HepG2 (cell line): ENCODE measurements around the gene CHDH. TPM values are rescaled to one million over a fixed set of nuclear protein-coding genes. Genes with fewer than 3 reads are reported as not detected.

Experiments
- AHR ChIP-seq: IDR thresholded peaks from 2 replicates; pipeline ENCODE4 v1.6.1; 2018; ENCODE audit warnings: missing genetic modification reagents, missing compliant biosample characterization
- DNMT1 ChIP-seq: sonication (generic); formaldehyde crosslinking; IDR thresholded peaks from 2 replicates; pipeline ENCODE4 v1.5.1; 2020; ENCODE audit warnings: mild to moderate bottlenecking, missing genetic modification reagents
- FOXA1 ChIP-seq, 2 experiments: fragments of 450-650 bp in 1 of 2; sonication (generic) in 1 of 2; formaldehyde crosslinking in 1 of 2; IDR thresholded peaks; 2 replicates each; pipeline versions ENCODE4 v1.4.0 to v1.6.1; 2016 to 2020; ENCODE audit warnings: missing genetic modification reagents in 1 of 2
- GATA4 ChIP-seq: sonication (generic); IDR thresholded peaks from 2 replicates; pipeline ENCODE4 v1.6.1; 2016; ENCODE audit warnings: antibody characterized with exemption, low read depth, borderline replicate concordance
- HNF4A ChIP-seq: sonication (generic); formaldehyde crosslinking; IDR thresholded peaks from 2 replicates; pipeline ENCODE4 v1.4.0; 2020; ENCODE audit warnings: missing genetic modification reagents
- NPAS2 ChIP-seq: sonication (generic); formaldehyde crosslinking; IDR thresholded peaks from 2 replicates; pipeline ENCODE4 v1.8.0; 2022; ENCODE audit warnings: mild to moderate bottlenecking, missing genetic modification reagents, borderline replicate concordance
- PITX1 ChIP-seq: sonication (generic); formaldehyde crosslinking; IDR thresholded peaks from 2 replicates; pipeline ENCODE4 v1.5.1; 2020; ENCODE audit warnings: mild to moderate bottlenecking, missing genetic modification reagents
- RAD51 ChIP-seq: fragments of 450-650 bp; IDR thresholded peaks from 2 replicates; pipeline ENCODE4 v1.6.1; 2016; ENCODE audit warnings: borderline replicate concordance
- ZNF354B ChIP-seq: sonication (generic); formaldehyde crosslinking; IDR thresholded peaks from 2 replicates; pipeline ENCODE4 v1.8.0; 2022; ENCODE audit warnings: mild to moderate bottlenecking, missing genetic modification reagents
- ZNF570 ChIP-seq: sonication (generic); formaldehyde crosslinking; IDR thresholded peaks from 2 replicates; pipeline ENCODE4 v1.4.0; 2020; ENCODE audit warnings: mild to moderate bottlenecking, missing genetic modification reagents, borderline replicate concordance
- polyA plus RNA-seq, 8 experiments: library from polyadenylated mRNA; depleted of rRNA in 3 of 8; stranded (reverse) in 7 of 8; unstranded in 1 of 8; fragments of >200 nt; fragmentation: Illumina TruSeq in 4 of 8; extraction: Trizol in 4 of 8; gene quantifications; 2 replicates each; pipeline versions ENCODE4 v1.2.1 to v1.2.3, GENCODE V29; 2011 to 2016; ENCODE audit warnings: low read depth in 4 of 8, missing spikeins in 1 of 8, mixed read lengths in 1 of 8; ENCODE audit not compliant: insufficient read depth in 1 of 8
- total RNA-seq, 5 experiments: library from RNA; depleted of rRNA; stranded (reverse); fragments of >200 nt; fragmentation: Illumina TruSeq; extraction: Trizol; gene quantifications; 2 replicates each; pipeline ENCODE4 v1.2.3, GENCODE V29; 2016; ENCODE audit warnings: low read depth in 1 of 5
- TF ChIP-seq, protein P1 (sequence below): sonication (generic); formaldehyde crosslinking; IDR thresholded peaks from 2 replicates; pipeline ENCODE4 v1.4.0; 2020; ENCODE audit warnings: missing genetic modification reagents
- TF ChIP-seq, protein P2 (sequence below): sonication (generic); formaldehyde crosslinking; IDR thresholded peaks from 2 replicates; pipeline ENCODE4 v1.5.0; 2020; ENCODE audit warnings: mild to moderate bottlenecking, missing genetic modification reagents, borderline replicate concordance

Gene CHDH
- total and polyA plus RNA-seq, 2 of the 13 experiments (the other 11 are each of a cell fraction or from before 2014, with no cell fraction given): 28.1 to 48.9 TPM

DNA sequence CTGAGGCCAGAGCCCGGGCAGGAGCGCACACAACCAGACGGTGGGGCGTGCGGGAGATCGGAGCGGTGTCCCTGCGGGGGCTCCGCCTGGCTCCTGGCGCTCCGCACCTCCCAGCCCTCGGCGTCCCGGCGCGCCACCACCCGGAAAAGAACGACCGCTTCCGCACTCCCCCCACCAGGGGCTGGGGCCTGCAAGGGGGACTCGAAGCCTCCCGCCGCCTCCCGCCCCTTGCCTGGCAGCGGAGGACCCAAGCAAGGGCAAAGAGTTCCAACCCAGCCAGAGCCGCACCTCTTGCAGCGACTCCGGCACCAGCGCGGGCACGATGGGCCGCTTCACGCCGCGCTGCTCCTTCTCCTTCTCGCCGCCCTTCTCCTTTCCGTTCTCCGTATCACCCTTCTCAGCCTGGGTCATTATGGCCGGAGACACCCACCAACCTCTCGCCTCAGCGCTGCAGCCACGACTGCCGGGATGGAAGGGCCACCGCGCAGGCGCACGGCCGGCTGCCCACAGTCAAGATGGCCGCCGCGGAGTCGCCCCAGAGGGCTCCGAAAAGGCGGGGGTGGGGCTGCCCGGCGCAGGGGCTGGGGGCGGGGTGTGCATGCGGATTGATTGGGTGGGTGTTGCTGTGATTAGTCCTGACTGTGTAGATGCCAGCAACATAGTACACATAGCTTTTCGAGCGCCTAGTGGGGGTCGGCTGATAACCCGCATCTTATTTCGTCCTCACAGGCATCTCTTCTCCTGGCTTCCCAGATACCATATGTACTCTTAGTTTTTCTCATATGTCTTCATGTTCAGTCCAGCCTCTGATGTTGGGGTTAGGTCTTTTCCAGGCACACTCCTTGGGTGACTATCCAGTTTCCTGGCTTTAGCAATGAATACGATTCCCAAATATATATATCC is 35.7 kb upstream of the CHDH start, which contains the start of gene ACTR8 (continued):
- TF ChIP-seq, protein P1, sequence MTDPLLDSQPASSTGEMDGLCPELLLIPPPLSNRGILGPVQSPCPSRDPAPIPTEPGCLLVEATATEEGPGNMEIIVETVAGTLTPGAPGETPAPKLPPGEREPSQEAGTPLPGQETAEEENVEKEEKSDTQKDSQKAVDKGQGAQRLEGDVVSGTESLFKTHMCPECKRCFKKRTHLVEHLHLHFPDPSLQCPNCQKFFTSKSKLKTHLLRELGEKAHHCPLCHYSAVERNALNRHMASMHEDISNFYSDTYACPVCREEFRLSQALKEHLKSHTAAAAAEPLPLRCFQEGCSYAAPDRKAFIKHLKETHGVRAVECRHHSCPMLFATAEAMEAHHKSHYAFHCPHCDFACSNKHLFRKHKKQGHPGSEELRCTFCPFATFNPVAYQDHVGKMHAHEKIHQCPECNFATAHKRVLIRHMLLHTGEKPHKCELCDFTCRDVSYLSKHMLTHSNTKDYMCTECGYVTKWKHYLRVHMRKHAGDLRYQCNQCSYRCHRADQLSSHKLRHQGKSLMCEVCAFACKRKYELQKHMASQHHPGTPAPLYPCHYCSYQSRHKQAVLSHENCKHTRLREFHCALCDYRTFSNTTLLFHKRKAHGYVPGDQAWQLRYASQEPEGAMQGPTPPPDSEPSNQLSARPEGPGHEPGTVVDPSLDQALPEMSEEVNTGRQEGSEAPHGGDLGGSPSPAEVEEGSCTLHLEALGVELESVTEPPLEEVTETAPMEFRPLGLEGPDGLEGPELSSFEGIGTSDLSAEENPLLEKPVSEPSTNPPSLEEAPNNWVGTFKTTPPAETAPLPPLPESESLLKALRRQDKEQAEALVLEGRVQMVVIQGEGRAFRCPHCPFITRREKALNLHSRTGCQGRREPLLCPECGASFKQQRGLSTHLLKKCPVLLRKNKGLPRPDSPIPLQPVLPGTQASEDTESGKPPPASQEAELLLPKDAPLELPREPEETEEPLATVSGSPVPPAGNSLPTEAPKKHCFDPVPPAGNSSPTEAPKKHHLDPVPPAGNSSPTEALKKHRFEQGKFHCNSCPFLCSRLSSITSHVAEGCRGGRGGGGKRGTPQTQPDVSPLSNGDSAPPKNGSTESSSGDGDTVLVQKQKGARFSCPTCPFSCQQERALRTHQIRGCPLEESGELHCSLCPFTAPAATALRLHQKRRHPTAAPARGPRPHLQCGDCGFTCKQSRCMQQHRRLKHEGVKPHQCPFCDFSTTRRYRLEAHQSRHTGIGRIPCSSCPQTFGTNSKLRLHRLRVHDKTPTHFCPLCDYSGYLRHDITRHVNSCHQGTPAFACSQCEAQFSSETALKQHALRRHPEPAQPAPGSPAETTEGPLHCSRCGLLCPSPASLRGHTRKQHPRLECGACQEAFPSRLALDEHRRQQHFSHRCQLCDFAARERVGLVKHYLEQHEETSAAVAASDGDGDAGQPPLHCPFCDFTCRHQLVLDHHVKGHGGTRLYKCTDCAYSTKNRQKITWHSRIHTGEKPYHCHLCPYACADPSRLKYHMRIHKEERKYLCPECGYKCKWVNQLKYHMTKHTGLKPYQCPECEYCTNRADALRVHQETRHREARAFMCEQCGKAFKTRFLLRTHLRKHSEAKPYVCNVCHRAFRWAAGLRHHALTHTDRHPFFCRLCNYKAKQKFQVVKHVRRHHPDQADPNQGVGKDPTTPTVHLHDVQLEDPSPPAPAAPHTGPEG (CRISPR knock-in tag): no peak
- TF ChIP-seq AHR (CRISPR knock-in tag): no peak
- TF ChIP-seq GATA4: peak; percentile 71
- TF ChIP-seq, protein P2, sequence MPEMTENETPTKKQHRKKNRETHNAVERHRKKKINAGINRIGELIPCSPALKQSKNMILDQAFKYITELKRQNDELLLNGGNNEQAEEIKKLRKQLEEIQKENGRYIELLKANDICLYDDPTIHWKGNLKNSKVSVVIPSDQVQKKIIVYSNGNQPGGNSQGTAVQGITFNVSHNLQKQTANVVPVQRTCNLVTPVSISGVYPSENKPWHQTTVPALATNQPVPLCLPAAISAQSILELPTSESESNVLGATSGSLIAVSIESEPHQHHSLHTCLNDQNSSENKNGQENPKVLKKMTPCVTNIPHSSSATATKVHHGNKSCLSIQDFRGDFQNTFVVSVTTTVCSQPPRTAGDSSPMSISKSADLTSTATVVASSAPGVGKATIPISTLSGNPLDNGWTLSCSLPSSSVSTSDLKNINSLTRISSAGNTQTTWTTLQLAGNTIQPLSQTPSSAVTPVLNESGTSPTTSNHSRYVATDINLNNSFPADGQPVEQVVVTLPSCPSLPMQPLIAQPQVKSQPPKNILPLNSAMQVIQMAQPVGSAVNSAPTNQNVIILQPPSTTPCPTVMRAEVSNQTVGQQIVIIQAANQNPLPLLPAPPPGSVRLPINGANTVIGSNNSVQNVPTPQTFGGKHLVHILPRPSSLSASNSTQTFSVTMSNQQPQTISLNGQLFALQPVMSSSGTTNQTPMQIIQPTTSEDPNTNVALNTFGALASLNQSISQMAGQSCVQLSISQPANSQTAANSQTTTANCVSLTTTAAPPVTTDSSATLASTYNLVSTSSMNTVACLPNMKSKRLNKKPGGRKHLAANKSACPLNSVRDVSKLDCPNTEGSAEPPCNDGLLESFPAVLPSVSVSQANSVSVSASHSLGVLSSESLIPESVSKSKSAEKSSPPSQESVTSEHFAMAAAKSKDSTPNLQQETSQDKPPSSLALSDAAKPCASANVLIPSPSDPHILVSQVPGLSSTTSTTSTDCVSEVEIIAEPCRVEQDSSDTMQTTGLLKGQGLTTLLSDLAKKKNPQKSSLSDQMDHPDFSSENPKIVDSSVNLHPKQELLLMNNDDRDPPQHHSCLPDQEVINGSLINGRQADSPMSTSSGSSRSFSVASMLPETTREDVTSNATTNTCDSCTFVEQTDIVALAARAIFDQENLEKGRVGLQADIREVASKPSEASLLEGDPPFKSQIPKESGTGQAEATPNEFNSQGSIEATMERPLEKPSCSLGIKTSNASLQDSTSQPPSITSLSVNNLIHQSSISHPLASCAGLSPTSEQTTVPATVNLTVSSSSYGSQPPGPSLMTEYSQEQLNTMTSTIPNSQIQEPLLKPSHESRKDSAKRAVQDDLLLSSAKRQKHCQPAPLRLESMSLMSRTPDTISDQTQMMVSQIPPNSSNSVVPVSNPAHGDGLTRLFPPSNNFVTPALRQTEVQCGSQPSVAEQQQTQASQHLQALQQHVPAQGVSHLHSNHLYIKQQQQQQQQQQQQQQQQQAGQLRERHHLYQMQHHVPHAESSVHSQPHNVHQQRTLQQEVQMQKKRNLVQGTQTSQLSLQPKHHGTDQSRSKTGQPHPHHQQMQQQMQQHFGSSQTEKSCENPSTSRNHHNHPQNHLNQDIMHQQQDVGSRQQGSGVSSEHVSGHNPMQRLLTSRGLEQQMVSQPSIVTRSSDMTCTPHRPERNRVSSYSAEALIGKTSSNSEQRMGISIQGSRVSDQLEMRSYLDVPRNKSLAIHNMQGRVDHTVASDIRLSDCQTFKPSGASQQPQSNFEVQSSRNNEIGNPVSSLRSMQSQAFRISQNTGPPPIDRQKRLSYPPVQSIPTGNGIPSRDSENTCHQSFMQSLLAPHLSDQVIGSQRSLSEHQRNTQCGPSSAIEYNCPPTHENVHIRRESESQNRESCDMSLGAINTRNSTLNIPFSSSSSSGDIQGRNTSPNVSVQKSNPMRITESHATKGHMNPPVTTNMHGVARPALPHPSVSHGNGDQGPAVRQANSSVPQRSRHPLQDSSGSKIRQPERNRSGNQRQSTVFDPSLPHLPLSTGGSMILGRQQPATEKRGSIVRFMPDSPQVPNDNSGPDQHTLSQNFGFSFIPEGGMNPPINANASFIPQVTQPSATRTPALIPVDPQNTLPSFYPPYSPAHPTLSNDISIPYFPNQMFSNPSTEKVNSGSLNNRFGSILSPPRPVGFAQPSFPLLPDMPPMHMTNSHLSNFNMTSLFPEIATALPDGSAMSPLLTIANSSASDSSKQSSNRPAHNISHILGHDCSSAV (CRISPR knock-in tag): no peak
- 0 out of 2 replicates have a peak, but pooled peaks have one; percentile 83 for TF ChIP-seq ZNF354B (CRISPR knock-in tag)
- no peak for TF ChIP-seq FOXA1 (IDR thresholded peaks at IDR 0.05)
- TF ChIP-seq FOXA1 (CRISPR knock-in tag; IDR thresholded peaks at IDR 0.05): peak; percentile 15; the same call in 1 of the 2 replicates
- no peak for TF ChIP-seq RAD51
- TF ChIP-seq ZNF570 (CRISPR knock-in tag): no peak
- TF ChIP-seq DNMT1 (CRISPR knock-in tag): peak; percentile 46; the same call in 1 of the 2 replicates
- peak; percentile 8; the same call in 1 of the 2 replicates for TF ChIP-seq NPAS2 (CRISPR knock-in tag)
- TF ChIP-seq HNF4A (CRISPR knock-in tag): no peak
- no peak for TF ChIP-seq PITX1
